Neural crest cell (in vitro differentiated cells): ENCODE results near the gene ASTN1. TPM values are rescaled to one million over a fixed set of nuclear protein-coding genes. Genes with fewer than 3 reads are reported as not detected.

Source experiments
- DNase-seq: peaks from one replicate; pipeline ENCODE4 v3.0.0; 2021; ENCODE audit warnings: low read depth, mixed read lengths, low spot score
- H3K27ac Mint-ChIP-seq: one replicate; pipeline ENCODE4 v1.8.0; 2021; ENCODE audit warnings: mild to moderate bottlenecking, mixed read lengths; ENCODE audit not compliant: unreplicated experiment
- H3K27me3 Mint-ChIP-seq: 2 replicates; pipeline ENCODE4 v1.8.0; 2021; ENCODE audit warnings: low read depth, mild to moderate bottlenecking, mixed read lengths
- H3K36me3 Mint-ChIP-seq: 2 replicates; pipeline ENCODE4 v1.8.0; 2021; ENCODE audit warnings: low read depth, mild to moderate bottlenecking, mixed read lengths
- H3K4me1 Mint-ChIP-seq: 2 replicates; pipeline ENCODE4 v1.8.0; 2021; ENCODE audit warnings: mixed read lengths
- H3K4me3 Mint-ChIP-seq: one replicate; pipeline ENCODE4 v1.8.0; 2021; ENCODE audit warnings: mild to moderate bottlenecking, mixed read lengths
- H3K9me3 Mint-ChIP-seq: 2 replicates; pipeline ENCODE4 v1.8.0; 2021; ENCODE audit warnings: mixed read lengths
- total RNA-seq: library from RNA; stranded (reverse); gene quantifications from 2 replicates; pipeline ENCODE4 v1.2.1, GENCODE V29; 2021
- TF ChIP-seq, protein P1 (sequence below): fragments of 200-600 bp; sonication (generic); conservative IDR thresholded peaks from 2 replicates; pipeline ENCODE4 v1.5.0; 2021; ENCODE audit warnings: antibody characterized with exemption, mild to moderate bottlenecking

Gene ASTN1
- total RNA-seq, 1 donor from 2014 or later, result 21.8 TPM

DNA sequence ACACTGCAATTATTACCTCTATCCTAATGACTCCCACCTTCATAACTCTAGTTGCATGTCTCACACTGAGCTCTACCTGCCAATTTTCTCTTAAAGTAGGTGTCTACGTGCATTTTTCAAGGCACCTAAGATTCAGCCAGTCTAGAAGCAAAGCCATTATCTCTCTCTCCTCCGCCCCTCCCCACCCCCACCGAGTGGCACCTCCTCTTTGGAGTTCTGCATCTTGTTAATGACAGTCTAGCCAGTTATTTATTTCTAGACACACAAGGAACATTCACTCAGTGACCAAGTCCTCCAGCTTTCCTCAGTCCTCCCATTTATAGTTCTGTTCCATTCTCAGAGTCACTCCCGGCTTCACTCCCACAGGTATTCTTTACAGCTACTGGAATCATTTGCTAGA is 47.6 kb downstream of the ASTN1 start:
- Mint-ChIP-seq H3K4me1 (peaks cover 13% of the 10 kb centered on the region), H3K4me3 (no peak overlapping the region), H3K36me3 (peaks cover 2% of the 10 kb centered on the region), H3K27me3 (peaks cover 2% of the 10 kb centered on the region), H3K27ac (no peak overlapping the region), H3K9me3 (no peaks in the 10 kb centered on the region)
- DNase-seq, result no peak
- TF ChIP-seq, protein P1, sequence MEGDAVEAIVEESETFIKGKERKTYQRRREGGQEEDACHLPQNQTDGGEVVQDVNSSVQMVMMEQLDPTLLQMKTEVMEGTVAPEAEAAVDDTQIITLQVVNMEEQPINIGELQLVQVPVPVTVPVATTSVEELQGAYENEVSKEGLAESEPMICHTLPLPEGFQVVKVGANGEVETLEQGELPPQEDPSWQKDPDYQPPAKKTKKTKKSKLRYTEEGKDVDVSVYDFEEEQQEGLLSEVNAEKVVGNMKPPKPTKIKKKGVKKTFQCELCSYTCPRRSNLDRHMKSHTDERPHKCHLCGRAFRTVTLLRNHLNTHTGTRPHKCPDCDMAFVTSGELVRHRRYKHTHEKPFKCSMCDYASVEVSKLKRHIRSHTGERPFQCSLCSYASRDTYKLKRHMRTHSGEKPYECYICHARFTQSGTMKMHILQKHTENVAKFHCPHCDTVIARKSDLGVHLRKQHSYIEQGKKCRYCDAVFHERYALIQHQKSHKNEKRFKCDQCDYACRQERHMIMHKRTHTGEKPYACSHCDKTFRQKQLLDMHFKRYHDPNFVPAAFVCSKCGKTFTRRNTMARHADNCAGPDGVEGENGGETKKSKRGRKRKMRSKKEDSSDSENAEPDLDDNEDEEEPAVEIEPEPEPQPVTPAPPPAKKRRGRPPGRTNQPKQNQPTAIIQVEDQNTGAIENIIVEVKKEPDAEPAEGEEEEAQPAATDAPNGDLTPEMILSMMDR, result no peak

DNA sequence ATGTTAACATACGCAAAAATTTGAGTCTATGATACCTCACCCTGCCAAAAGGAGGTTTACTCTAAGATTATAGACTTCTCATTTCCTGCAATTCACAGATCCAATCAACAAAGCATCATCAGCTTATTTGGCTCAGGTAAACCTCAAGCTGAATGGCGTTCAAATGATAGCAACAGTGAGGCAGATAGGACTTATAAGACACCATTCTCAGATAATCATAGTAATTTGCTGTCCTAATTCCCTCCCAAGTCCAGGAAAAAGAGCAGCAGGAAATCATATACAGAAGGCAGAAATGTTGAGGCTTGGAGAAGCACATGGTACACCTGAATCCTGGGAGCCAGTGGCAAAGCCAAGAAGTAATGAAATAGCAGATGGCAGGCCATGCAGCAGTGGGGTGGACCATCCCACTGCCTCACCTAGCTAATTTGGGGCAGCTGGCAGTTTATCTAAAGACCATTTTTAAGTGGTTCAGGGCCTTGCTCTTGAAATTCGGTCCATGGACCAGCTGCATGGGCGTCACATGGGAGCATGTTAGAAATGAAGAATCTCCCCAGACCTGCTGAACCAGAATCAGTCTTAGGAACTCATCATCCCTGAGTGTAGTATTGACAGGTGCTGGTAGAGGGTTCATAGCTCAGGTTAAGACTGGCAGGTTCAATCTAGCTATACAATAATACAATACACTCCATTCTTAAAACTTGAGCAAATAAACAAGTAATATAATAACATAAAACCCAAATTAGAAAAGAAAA is 57.7 kb downstream of the ASTN1 start:
- H3K9me3 Mint-ChIP-seq, result no peaks in the 10 kb centered on the region
- H3K27ac Mint-ChIP-seq, result no peak overlapping the region
- H3K4me1 Mint-ChIP-seq, result no peaks in the 10 kb centered on the region
- TF ChIP-seq, protein P1, result no peak
- H3K4me3 Mint-ChIP-seq, result no peak overlapping the region
- H3K27me3 Mint-ChIP-seq, result no peaks in the 10 kb centered on the region
- no peaks in the 10 kb centered on the region for H3K36me3 Mint-ChIP-seq
- DNase-seq, result no peak

DNA sequence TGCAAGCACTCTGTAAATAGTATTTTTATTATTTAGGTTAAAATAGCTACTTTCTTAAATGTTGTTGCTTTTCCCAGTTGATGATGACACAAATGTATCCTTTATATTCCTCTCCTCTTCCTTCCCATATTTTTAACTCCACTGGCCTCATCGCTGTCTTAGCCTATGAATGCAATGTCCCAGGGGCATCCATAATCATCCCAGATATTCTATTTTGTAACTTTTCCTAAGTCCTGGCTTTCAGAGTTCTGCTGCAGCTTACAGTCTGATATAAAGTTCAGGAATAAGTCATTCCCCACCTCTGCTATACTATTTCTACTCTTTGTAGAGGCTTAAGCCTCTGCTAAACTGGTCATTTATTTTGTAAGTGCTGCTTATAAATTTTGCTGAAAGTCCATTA is 58.3 kb downstream of the ASTN1 start:
- TF ChIP-seq, protein P1, result no peak
- Mint-ChIP-seq H3K9me3 (no peaks in the 10 kb centered on the region), H3K27me3 (no peaks in the 10 kb centered on the region), H3K4me3 (no peak overlapping the region), H3K4me1 (no peaks in the 10 kb centered on the region), H3K27ac (no peak overlapping the region), H3K36me3 (no peaks in the 10 kb centered on the region)
- no peak for DNase-seq

DNA sequence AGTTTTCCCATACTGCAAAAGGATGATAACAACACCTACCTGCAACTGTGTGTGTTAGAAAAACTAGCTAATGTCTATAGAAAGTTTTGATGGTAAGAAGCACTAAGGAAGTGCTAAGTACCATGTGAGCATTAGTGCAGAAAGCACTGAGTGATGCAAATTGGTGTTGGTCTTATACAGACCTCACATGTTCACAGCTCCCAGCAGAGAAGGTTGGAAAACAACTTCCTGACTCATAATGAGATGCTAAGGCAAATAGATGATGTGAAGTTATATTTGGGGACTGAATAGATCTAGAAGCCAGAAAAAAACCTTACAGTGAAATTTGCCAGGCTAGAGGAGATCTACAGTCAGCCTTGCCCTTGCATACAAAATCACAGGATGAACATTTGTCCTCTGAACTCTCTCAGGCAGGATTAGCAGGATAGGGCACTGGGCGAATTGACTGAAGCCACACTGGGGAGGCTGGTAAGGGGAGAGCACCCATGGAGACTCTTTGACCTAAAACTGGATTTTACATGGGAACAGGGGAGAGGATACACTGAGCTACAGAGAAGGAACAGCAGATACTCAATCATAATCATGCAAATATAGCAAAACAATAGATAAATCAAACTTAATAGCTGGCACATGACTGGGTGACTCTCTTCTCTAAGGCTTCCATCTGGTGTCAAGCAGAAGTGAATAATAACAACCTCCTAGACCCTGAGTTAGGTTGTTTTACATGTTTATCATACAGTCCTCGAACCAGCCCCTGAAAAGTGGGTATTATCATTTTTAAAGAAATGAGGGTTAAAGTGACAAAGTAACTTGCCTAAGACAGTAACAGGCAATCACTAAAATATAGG is 61.3 kb downstream of the ASTN1 start:
- Mint-ChIP-seq H3K9me3 (no peaks in the 10 kb centered on the region), H3K27ac (no peak overlapping the region), H3K36me3 (no peaks in the 10 kb centered on the region), H3K4me1 (no peaks in the 10 kb centered on the region), H3K4me3 (no peak overlapping the region), H3K27me3 (no peaks in the 10 kb centered on the region)
- TF ChIP-seq, protein P1, result no peak
- DNase-seq, result no peak

DNA sequence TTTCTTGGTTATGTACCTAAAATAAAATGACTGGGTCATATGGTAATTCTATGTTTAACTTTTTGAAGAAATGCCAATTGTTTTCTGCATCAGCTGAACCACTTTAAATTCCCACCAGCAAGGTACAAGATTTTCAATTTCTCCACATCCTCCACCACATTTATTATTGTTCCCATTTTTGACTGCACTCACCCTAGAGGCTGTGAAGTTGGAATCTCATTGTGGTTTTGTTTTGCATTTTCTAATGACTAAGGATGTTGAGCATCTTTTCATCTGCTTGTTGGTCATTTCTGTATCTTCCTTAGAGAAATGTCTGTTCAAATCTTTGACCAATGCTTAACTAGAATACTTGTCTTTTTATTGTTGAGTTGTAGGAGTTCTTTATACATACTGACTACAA is 72.5 kb downstream of the ASTN1 start:
- Mint-ChIP-seq H3K4me1 (peaks cover 10% of the 10 kb centered on the region), H3K36me3 (peaks cover 4% of the 10 kb centered on the region), H3K27ac (no peak overlapping the region), H3K27me3 (no peaks in the 10 kb centered on the region), H3K9me3 (peaks cover 9% of the 10 kb centered on the region), H3K4me3 (no peak overlapping the region)
- no peak for DNase-seq
- TF ChIP-seq, protein P1, result no peak
